Esophagus muscularis mucosa (tissue), 4 donors: ENCODE measurements around the gene TMEM53.

Source experiments
- EP300 ChIP-seq: sonication (generic); formaldehyde crosslinking; IDR thresholded peaks from one replicate; pipeline ENCODE4 v1.6.1; 2017; ENCODE audit warnings: antibody characterized with exemption
- POLR2A ChIP-seq: fragments of 450-650 bp; IDR thresholded peaks from one replicate; pipeline ENCODE4 v1.6.1; 2017; ENCODE audit warnings: antibody characterized with exemption, moderate library complexity, mild to moderate bottlenecking, low read depth
- POLR2AphosphoS5 ChIP-seq, 2 donors: sonication (generic); formaldehyde crosslinking; IDR thresholded peaks; one replicate each; pipeline ENCODE4 v1.6.1; 2017; ENCODE audit warnings: antibody characterized with exemption in 2 of 2
- TF ChIP-seq, protein P1 (sequence below), 3 experiments: fragments of 200-600 bp in 2 of 3; fragments of 450-650 bp in 1 of 3; sonication (generic) in 2 of 3; IDR thresholded peaks; one replicate each; pipeline ENCODE4 v1.5.1; 2017 to 2019; ENCODE audit warnings: antibody characterized with exemption in 3 of 3, mild to moderate bottlenecking in 2 of 3, moderate library complexity in 1 of 3

DNA sequence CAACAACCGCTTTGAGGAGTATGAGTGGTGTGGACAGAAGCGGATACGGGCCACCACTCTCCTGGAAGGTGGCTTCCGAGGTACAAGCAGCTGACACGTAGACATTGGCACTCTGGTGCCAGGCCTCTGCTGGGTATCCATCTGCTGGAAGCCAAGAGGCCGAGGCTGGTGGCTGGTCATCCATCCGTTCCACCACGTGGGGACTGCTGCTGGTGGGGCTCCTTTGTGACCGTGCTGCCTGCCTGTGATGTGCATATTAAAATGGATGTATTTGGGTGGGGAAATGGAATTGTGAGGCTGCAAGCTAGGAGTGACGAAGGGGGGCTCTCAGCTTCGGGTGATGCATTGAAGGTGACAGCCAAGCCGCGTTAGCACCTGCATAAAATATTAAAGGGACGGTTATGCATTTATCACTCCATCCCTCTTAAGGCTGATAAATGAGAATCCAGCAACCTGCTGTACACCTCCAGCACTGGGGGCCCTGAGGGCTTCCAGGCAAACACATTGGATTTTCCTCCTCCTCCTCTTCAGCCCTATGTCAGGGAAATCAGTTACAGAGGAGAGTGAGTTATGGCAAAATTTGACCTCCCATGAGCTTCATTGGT is 38.1 kb downstream of the TMEM53 start:
- TF ChIP-seq POLR2A (no peak), POLR2AphosphoS5 (IDR thresholded peaks at IDR 0.05) (no peak), EP300 (no peak)
- TF ChIP-seq, protein P1, sequence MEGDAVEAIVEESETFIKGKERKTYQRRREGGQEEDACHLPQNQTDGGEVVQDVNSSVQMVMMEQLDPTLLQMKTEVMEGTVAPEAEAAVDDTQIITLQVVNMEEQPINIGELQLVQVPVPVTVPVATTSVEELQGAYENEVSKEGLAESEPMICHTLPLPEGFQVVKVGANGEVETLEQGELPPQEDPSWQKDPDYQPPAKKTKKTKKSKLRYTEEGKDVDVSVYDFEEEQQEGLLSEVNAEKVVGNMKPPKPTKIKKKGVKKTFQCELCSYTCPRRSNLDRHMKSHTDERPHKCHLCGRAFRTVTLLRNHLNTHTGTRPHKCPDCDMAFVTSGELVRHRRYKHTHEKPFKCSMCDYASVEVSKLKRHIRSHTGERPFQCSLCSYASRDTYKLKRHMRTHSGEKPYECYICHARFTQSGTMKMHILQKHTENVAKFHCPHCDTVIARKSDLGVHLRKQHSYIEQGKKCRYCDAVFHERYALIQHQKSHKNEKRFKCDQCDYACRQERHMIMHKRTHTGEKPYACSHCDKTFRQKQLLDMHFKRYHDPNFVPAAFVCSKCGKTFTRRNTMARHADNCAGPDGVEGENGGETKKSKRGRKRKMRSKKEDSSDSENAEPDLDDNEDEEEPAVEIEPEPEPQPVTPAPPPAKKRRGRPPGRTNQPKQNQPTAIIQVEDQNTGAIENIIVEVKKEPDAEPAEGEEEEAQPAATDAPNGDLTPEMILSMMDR (IDR thresholded peaks at IDR 0.05) = no peak
